Uterus (tissue), 4 donors: ENCODE data around the gene TGIF2. TPM values are rescaled to one million over a fixed set of nuclear protein-coding genes. Genes with fewer than 3 reads are reported as not detected.
A peak's percentile ranks its signal among the peaks of the same experiment; 100 is the strongest.

Experiments used
- DNase-seq, 2 donors: peaks; one replicate each; pipeline ENCODE4 v3.0.0-alpha.2; 2019 to 2020
- H3K27ac ChIP-seq, 2 donors: fragments of 200-600 bp; sonication (generic); 1 replicate in 1 of 2; 2 replicates in 1 of 2; pipeline ENCODE4 v1.5.1; 2016 to 2018
- H3K27me3 ChIP-seq, 2 donors: fragments of 200-600 bp; sonication (generic); one replicate each; pipeline ENCODE4 v1.5.1; 2018 to 2019; ENCODE audit warnings: control low read depth in 1 of 2
- H3K36me3 ChIP-seq, 2 donors: fragments of 200-600 bp; sonication (generic); one replicate each; pipeline ENCODE4 v1.5.1; 2019; ENCODE audit warnings: control low read depth in 1 of 2
- H3K4me1 ChIP-seq, 2 donors: fragments of 200-600 bp; sonication (generic); one replicate each; pipeline ENCODE4 v1.5.1; 2018 to 2019; ENCODE audit warnings: control low read depth in 1 of 2
- H3K4me3 ChIP-seq, 2 donors: fragments of 200-600 bp; sonication (generic); 1 replicate in 1 of 2; 2 replicates in 1 of 2; pipeline ENCODE4 v1.5.1; 2018 to 2019; ENCODE audit warnings: mild to moderate bottlenecking in 1 of 2
- H3K9me3 ChIP-seq, 2 donors: fragments of 200-600 bp; sonication (generic); one replicate each; pipeline ENCODE4 v1.5.1; 2019; ENCODE audit warnings: control low read depth in 1 of 2
- POLR2A ChIP-seq, 2 donors: fragments of 450-650 bp; IDR thresholded peaks; one replicate each; pipeline ENCODE4 v1.6.1; 2016; ENCODE audit warnings: antibody characterized with exemption in 2 of 2, mild to moderate bottlenecking in 1 of 2, moderate library complexity in 1 of 2
- intact Hi-C: fragments of 100-400 bp; cut with DNase I; formaldehyde crosslinking; loops from one replicate; pipeline ENCODE4 v1.15.1; 2023; ENCODE audit warnings: low total_unique reads
- total RNA-seq, 4 donors: library from RNA; depleted of rRNA in 3 of 4; stranded (reverse); fragments of >200 nt in 3 of 4; gene quantifications; one replicate each; pipeline versions ENCODE4 v1.1.0 to v1.2.4, GENCODE V29; 2014 to 2023
- TF ChIP-seq, protein P1 (sequence below), 4 experiments: fragments of 200-600 bp in 2 of 4; fragments of 450-650 bp in 2 of 4; sonication (generic) in 2 of 4; IDR thresholded peaks; one replicate each; pipeline ENCODE4 v1.5.1; 2016 to 2019; ENCODE audit warnings: antibody characterized with exemption in 4 of 4, mild to moderate bottlenecking in 2 of 4, moderate library complexity in 1 of 4
- donor health status: DM: yes; HTN: yes; CAD: no.

TGIF2 gene
- total RNA-seq, 4 donors from 2014 or later: 3.3 to 35.7 (median 17.7) TPM

DNA sequence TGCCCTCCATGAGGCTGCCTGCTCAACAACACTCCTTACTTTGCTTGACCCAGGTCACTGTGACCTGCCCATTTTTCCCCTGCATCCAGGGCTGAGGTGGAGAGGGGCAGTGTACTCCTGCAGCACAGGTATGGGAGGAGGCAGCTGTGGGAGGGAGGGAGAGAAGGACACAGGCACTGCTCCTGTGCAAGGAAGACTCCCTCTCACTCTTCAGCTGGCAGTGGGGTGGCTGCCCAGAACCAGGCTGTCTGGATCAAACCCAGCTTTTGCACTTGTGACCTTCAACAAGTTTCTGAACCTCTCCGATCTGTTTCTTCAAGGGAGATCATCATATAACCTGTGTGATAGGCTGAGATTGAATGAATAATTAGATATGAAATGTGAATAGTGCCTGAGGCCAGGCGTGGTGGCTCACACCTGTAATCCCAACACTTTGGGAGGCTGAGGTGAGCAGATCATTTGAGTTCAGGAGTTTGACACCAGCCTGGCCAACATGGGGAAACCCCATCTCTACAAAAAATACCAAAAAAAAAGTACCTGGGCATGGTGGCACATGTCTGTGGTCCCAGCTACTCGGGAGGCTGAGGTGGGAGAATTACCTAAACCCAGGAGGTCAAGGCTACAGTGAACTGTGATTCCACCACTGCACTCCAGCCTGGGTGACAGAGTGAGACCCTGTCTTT is 14.1 kb downstream of the TGIF2 start:
- no peaks in the 10 kb centered on the region for H3K36me3 ChIP-seq

DNA sequence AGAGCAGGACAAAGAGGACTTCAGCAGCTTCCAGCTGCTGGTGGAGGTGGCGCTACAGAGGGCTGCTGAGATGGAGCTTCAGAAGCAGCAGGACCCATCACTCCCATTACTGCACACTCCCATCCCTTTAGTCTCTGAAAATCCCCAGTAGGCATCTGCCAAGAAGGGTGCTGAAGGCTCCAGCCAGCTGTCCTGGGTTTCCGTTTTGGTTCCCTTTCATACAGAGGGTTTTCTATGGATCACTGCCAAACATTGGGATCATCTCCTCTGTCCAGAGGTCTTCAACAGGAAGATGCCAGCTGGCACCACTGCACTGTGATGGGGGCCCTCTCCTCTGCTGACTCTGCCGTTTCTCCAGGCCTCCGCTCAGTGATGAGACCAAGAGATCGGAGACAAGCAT is 17.9 kb downstream of the TGIF2 start:
- no peaks in the 10 kb centered on the region for H3K36me3 ChIP-seq
- no peak overlapping the region for H3K27ac ChIP-seq
- no peaks in the 10 kb centered on the region for H3K9me3 ChIP-seq
- peaks cover 0 to 5% of the 10 kb centered on the region in 2 donors for H3K4me1 ChIP-seq
- no peak for TF ChIP-seq POLR2A (IDR thresholded peaks at IDR 0.05)
- TF ChIP-seq, protein P1, sequence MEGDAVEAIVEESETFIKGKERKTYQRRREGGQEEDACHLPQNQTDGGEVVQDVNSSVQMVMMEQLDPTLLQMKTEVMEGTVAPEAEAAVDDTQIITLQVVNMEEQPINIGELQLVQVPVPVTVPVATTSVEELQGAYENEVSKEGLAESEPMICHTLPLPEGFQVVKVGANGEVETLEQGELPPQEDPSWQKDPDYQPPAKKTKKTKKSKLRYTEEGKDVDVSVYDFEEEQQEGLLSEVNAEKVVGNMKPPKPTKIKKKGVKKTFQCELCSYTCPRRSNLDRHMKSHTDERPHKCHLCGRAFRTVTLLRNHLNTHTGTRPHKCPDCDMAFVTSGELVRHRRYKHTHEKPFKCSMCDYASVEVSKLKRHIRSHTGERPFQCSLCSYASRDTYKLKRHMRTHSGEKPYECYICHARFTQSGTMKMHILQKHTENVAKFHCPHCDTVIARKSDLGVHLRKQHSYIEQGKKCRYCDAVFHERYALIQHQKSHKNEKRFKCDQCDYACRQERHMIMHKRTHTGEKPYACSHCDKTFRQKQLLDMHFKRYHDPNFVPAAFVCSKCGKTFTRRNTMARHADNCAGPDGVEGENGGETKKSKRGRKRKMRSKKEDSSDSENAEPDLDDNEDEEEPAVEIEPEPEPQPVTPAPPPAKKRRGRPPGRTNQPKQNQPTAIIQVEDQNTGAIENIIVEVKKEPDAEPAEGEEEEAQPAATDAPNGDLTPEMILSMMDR (IDR thresholded peaks at IDR 0.05): no peak
- no peak overlapping the region for H3K4me3 ChIP-seq
- intact Hi-C loops: no loop called here
- no peaks in the 10 kb centered on the region for H3K27me3 ChIP-seq
- DNase-seq: no peak

More for the DNA sequence above, 14.1 kb downstream of the TGIF2 start:
- TF ChIP-seq POLR2A (IDR thresholded peaks at IDR 0.05): no peak
- TF ChIP-seq, protein P1 (IDR thresholded peaks at IDR 0.05): no peak
- peaks cover 0 to 5% of the 10 kb centered on the region in 2 donors for H3K4me1 ChIP-seq
- H3K9me3 ChIP-seq: no peaks in the 10 kb centered on the region
- DNase-seq: no peak
- H3K27ac ChIP-seq: peak overlapping the region; percentile 28 to 32
- intact Hi-C loops: no loop called here
- no peaks in the 10 kb centered on the region for H3K27me3 ChIP-seq
- no peak overlapping the region for H3K4me3 ChIP-seq

DNA sequence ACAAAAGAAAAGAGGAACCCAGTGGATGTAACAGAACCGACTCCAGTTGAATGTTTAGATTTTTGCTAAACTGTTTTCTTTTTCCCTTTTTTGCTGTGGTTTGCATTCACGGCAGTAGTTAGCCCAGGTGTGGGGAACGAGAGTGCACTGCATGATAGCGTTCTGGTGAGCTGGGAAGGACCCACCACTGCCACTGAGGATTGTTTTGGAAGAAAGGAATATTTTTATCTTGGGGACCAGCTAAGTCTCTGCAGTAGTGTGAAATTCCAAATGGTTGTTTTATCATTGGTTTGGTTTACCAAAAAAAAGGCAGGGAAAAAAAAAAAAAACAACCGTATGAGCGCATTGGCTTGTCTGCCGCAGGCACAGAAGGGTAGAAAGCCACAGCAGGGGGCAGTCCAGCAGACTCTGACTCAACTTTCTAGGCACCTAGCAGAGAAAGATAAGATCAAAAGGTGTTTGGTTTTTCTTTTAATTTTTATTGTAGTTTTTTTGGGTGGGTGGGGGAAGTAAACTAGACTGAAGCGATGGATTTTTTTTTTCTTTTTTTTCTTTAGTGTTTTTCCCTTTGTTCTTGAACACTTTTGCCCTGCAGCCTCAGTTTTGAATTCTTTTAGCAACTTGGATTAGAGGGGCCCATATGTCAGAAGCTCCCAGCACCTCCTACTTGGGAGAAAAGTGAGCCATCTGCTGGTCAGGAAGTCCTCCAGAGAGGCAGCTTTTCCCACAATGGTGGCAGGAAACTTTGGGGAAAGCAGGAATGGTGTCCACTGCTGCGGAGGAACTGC is 18.7 kb downstream of the TGIF2 start:
- H3K27me3 ChIP-seq: no peaks in the 10 kb centered on the region
- H3K36me3 ChIP-seq: no peaks in the 10 kb centered on the region
- TF ChIP-seq, protein P1 (IDR thresholded peaks at IDR 0.05): peak; percentile 42 to 61 (median 50)
- no peak for TF ChIP-seq POLR2A (IDR thresholded peaks at IDR 0.05)
- H3K4me3 ChIP-seq: no peak overlapping the region
- no peak overlapping the region for H3K27ac ChIP-seq
- intact Hi-C loops: no loop called here
- peak; percentile 33 to 46 for DNase-seq
- H3K9me3 ChIP-seq: no peaks in the 10 kb centered on the region
- H3K4me1 ChIP-seq: peaks cover 0 to 5% of the 10 kb centered on the region in 2 donors

DNA sequence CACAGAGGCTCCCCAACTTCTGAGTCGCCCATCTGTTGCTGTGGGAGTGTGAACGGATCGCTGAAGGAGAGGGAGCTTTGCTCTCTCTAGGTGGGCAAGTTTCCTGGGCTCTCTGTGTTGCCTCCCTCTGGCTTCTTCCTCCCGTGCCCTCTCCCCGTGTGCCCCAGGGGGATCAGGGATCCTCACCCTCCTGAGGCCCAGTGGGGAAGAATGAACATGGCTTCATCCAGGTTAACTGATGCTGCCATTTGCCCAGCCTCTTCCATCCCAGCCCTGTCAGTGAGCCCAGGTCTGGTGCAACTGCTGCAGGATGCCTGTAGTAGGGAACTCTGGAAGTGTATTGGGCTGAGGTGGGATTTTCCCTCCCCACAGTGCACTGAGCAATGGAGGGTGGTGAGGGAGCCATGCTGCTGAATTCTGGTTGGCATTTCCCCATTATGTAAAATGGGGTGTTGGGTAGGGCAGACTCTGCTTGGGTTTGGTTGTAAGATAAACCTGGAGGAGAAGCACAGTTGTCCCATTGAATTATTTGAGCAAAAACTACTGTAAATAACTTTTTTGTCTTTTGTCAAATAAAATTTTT is 20.0 kb downstream of the TGIF2 start:
- intact Hi-C loops: no loop called here
- no peak overlapping the region for H3K27ac ChIP-seq
- TF ChIP-seq, protein P1 (IDR thresholded peaks at IDR 0.05): no peak
- no peak for TF ChIP-seq POLR2A (IDR thresholded peaks at IDR 0.05)

More for the DNA sequence above, 20.0 kb downstream of the TGIF2 start:
- Histone ChIP-seq H3K9me3 (no peaks in the 10 kb centered on the region), H3K4me1 (no peaks in the 10 kb centered on the region), H3K4me3 (no peak overlapping the region), H3K36me3 (no peaks in the 10 kb centered on the region), H3K27me3 (no peaks in the 10 kb centered on the region)
- DNase-seq: no peak
